HG03280 (cell line): ENCODE data around the gene TCEANC2.
"Not testable (repeated sequence)": the region's sequence is repeated elsewhere in the genome, so short reads cannot be mapped to it uniquely, and the experiment has no call there.

Experiments
- ATAC-seq: cut with Tn5 transposase; IDR thresholded peaks from one replicate; pipeline ENCODE4 v1.9.1; 2021; ENCODE audit warnings: mild to moderate bottlenecking, moderate library complexity; ENCODE audit not compliant: unreplicated experiment

TCEANC2 gene

GRCh38 chr1:54024811-54025210 is 28.6 kb upstream of the TCEANC2 start:
- ATAC-seq: not testable (repeated sequence)

DNA sequence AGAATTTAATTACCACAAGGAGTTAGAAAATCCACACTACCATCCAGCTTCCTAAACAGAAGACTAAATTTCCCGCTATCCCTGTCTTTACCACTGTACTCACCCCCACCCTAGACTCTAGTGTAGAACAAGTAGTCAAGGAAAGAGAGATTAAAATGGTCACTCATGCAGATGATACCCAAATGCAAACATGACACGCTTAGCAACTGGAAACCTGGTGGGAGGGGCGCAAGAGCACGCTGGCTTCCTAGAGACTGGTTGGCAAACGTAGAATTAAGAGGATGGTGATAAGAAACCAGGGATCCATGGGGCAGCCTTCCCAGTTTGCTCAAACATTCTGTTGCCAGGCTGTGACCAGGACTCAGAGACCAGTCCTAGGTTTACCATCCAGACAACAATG is 25.6 kb upstream of the TCEANC2 start:
- ATAC-seq: no peak

- ATAC-seq: no peak
Observed at GRCh38 chr1:54028306-54029251, 24.8 kb upstream of the TCEANC2 start.

GRCh38 chr1:54037476-54037875 is 15.9 kb upstream of the TCEANC2 start:
- ATAC-seq: no peak

DNA sequence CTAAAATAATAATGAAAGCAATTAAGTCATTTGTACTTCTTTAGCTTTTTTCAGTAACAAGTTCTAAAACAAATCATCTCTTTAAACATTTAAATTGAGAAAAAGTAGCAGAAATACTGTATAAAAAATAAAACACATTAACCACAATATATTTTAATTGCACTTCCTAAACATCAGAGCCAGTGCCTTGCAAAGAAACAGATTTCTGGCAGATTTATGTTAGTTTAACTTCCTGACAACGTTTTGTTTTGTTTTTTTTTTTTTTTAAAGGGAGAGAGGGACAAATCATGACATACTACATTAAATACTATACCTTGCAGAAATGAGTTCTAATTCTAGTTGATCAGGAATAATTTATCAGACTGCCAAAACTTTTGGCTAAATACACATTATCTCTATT is 11.6 kb upstream of the TCEANC2 start:
- no peak for ATAC-seq

- no peak for ATAC-seq
Observed at GRCh38 chr1:54045496-54045895, 7.9 kb upstream of the TCEANC2 start.

- ATAC-seq: no peak
Observed at GRCh38 chr1:54046671-54047383, 6.6 kb upstream of the TCEANC2 start.

- ATAC-seq: no peak
Observed at GRCh38 chr1:54047384-54048305, 5.8 kb upstream of the TCEANC2 start.

DNA sequence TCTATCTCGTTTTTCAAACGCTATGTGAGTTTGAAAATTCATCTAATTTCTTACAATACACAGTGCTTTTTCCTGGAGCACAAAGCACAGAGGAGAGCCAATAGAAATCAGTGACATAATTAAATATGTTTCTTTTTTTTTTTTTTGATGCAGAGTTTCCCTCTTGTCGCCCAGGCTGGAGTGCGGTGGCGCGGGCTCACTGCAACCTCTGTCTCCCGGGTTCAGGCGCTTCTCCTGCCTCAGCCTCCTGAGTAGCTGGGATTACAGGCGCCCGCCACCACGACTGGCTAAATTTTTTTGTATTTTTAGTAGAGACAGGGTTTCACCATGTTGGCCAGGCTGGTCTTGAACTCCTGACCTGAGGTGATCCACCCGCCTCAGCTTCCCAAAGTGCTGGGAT is 3.0 kb upstream of the TCEANC2 start:
- ATAC-seq: not testable (repeated sequence)

DNA sequence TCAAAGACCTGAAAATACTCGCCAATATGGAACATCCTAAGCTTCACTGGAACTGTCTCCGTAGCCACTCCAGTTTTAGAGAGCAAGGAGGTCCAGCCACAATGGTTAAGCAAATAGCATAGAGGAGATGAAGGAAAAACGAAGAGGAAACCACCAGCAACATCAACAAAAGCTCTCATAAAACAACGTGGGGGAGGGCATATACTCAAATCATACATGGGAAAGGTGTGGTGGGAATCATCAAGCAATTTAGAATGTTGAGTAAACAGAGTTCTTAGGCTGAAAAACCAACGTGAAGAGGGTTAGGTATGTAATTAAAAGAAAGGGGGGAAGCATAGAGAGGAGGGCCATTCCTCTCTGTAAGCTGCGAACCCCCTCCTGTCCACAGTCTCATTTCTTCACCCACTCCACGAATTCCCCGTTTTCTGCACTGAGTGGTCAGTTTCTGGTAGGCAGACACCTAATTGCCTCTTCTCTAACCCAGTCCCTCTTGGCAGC is 1.4 kb upstream of the TCEANC2 start:
- no peak for ATAC-seq

DNA sequence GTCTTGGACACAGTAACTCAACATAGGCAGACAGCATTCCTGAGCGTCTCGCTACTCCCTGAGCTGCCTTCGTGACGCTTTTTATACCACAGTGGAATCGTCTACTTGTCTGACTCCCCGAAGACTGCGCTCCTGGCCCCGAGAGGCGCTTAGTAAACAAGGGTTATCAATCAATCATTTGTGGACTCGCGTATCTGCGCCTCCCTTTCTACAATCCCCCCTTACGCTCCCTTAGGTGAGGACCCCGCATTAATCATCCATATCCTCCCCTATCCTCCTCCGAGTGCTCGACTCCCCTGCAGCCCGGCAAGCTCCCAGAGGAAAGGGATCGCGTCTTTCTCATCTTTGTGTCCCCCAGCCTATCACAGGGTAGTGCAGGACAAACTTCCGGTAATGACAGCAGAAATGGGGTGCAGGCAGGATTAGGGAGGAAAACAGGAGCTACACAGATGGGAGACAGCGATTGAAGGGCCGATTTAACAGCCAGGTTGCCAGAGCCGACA is 926 bp upstream of the TCEANC2 start:
- peak; percentile 10 for ATAC-seq

GRCh38 chr1:54053745-54054437 is 483 bp downstream of the TCEANC2 start:
- ATAC-seq: no peak

GRCh38 chr1:54054438-54054749 is 986 bp downstream of the TCEANC2 start:
- no peak for ATAC-seq

GRCh38 chr1:54064299-54064698 is 10.9 kb downstream of the TCEANC2 start:
- ATAC-seq: no peak

GRCh38 chr1:54069791-54070170 is 16.4 kb downstream of the TCEANC2 start:
- ATAC-seq: no peak

DNA sequence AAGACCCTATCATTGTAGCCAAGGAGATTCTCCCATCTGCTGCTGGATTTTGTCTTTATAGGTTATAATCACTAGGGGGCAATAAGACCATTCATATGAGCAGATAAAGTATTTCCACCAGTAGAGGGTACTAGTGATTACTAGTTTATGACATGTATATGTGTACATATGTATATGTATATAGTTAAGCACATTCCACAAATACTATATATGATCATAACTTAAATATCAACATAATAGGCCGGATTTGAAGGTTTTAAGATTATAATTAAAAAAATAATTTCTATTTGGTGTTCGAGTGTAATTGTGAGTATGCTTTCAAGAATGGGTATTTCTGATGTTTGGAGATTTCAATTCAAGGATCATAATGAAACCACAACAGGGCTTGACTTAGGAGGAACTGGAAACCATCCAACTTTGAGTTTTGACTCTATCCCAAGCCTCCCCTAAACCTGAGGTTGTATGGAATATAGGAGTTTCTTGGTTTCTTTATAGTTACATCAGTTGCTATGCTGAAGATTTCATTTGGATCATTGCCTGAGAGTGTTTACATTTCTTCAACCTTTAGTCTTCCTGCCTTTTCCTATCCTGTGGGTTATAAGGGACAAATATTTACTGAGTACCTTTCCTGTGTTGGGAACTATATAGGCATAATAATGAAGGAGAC is 16.9 kb downstream of the TCEANC2 start:
- ATAC-seq: peak; percentile 57

- ATAC-seq: no peak
Observed at GRCh38 chr1:54077359-54077758, 24.0 kb downstream of the TCEANC2 start.

GRCh38 chr1:54080598-54081049 is 27.2 kb downstream of the TCEANC2 start:
- ATAC-seq: no peak
